Umbilical cord (tissue), 2 donors: ENCODE results near the gene ATAD2B. TPM values are rescaled to one million over a fixed set of nuclear protein-coding genes. Genes with fewer than 3 reads are reported as not detected.
"Not testable (repeated sequence)": the region's sequence is repeated elsewhere in the genome, so short reads cannot be mapped to it uniquely, and the experiment has no call there.

Experiments used
- DNase-seq: peaks from one replicate; pipeline ENCODE4 v3.0.0-alpha.2; 2015; ENCODE audit warnings: low spot score
- total RNA-seq: library from RNA; depleted of rRNA; stranded (reverse); fragments of >200 nt; gene quantifications from one replicate; pipeline ENCODE4 v1.2.3, GENCODE V29; 2014; ENCODE audit warnings: low replicate concordance; ENCODE audit not compliant: insufficient read depth

The ATAD2B gene
- 21.4 TPM for total RNA-seq

GRCh38 chr2:23926750-23927571 is at the start of gene ATAD2B:
ATAD2B (minus strand) TSS chr2:23927123; CDS start chr2:23926770, 353 bp downstream.
- DNase-seq = peak; percentile 98

- DNase-seq = no peak
Observed at GRCh38 chr2:23967846-23968245, 40.9 kb upstream of the ATAD2B start.

- no peak for DNase-seq
Observed at GRCh38 chr2:23954325-23955014, 27.5 kb upstream of the ATAD2B start.

- DNase-seq = no peak
Observed at GRCh38 chr2:23953625-23954024, 26.7 kb upstream of the ATAD2B start.

GRCh38 chr2:23952558-23952957 is 25.6 kb upstream of the ATAD2B start:
- not testable (repeated sequence) for DNase-seq

GRCh38 chr2:23947350-23947749 is 20.4 kb upstream of the ATAD2B start:
- no peak for DNase-seq

- no peak for DNase-seq
Observed at GRCh38 chr2:23944976-23945375, 18.1 kb upstream of the ATAD2B start.

GRCh38 chr2:23944527-23944926 is 17.6 kb upstream of the ATAD2B start:
- no peak for DNase-seq

- DNase-seq = no peak
Observed at GRCh38 chr2:23943666-23944065, 16.7 kb upstream of the ATAD2B start.

GRCh38 chr2:23941644-23942043 is 14.7 kb upstream of the ATAD2B start:
- no peak for DNase-seq

GRCh38 chr2:23940718-23941620 is 14.0 kb upstream of the ATAD2B start:
- DNase-seq = peak; percentile 61

- peak; percentile 88 for DNase-seq
Observed at GRCh38 chr2:23939987-23940717, 13.2 kb upstream of the ATAD2B start, which contains the start of gene UBXN2A. UBXN2A (plus strand) TSS chr2:23940463; CDS start chr2:23958315, 17,852 bp downstream.

- DNase-seq = no peak
Observed at GRCh38 chr2:23934259-23934658, 7.3 kb upstream of the ATAD2B start.

GRCh38 chr2:23926290-23926749 is 603 bp downstream of the ATAD2B start:
- DNase-seq = peak; percentile 55

- peak; percentile 82 for DNase-seq
Observed at GRCh38 chr2:23925702-23926289, 1.1 kb downstream of the ATAD2B start.

- peak; percentile 25 for DNase-seq
Observed at GRCh38 chr2:23924589-23925359, 2.1 kb downstream of the ATAD2B start.

GRCh38 chr2:23918837-23919489 is 8.0 kb downstream of the ATAD2B start:
- DNase-seq = no peak

GRCh38 chr2:23916727-23917405 is 10.1 kb downstream of the ATAD2B start:
- DNase-seq = no peak

GRCh38 chr2:23915327-23915726 is 11.6 kb downstream of the ATAD2B start:
- no peak for DNase-seq
